Neuronal stem cell (in vitro differentiated cells): ENCODE measurements around the gene DMAC2.

ENCODE experiments used
- DNase-seq: peaks from one replicate; pipeline ENCODE4 v3.0.0-alpha.2; 2013; ENCODE audit warnings: low spot score
- H2AFZ ChIP-seq: one replicate; pipeline ENCODE4 v1.6.1; 2013; ENCODE audit warnings: mild to moderate bottlenecking, low read length, inconsistent platforms
- H2AK5ac ChIP-seq: 2 replicates; pipeline ENCODE4 v1.6.1; 2013; ENCODE audit warnings: low read depth, mild to moderate bottlenecking, inconsistent platforms, low read length, moderate library complexity, mixed read lengths
- H2BK120ac ChIP-seq: 2 replicates; pipeline ENCODE4 v1.6.1; 2013; ENCODE audit warnings: low read depth, mild to moderate bottlenecking, inconsistent platforms, low read length, moderate library complexity, mixed read lengths
- H2BK12ac ChIP-seq: one replicate; pipeline ENCODE4 v1.6.1; 2013; ENCODE audit warnings: low read length, inconsistent platforms
- H2BK15ac ChIP-seq: 2 replicates; pipeline ENCODE4 v1.6.1; 2013; ENCODE audit warnings: mild to moderate bottlenecking, low read length, inconsistent platforms, mixed read lengths
- H2BK5ac ChIP-seq: one replicate; pipeline ENCODE4 v1.6.1; 2013; ENCODE audit warnings: inconsistent platforms, mild to moderate bottlenecking, low read length, moderate library complexity
- H3K14ac ChIP-seq: one replicate; pipeline ENCODE4 v1.6.1; 2013; ENCODE audit warnings: low read length, inconsistent platforms
- H3K18ac ChIP-seq: 2 replicates; pipeline ENCODE4 v1.6.1; 2013; ENCODE audit warnings: low read length, inconsistent platforms
- H3K23ac ChIP-seq: 2 replicates; pipeline ENCODE4 v1.6.1; 2013; ENCODE audit warnings: low read depth, mild to moderate bottlenecking, mixed read lengths, low read length, inconsistent platforms; ENCODE audit not compliant: poor library complexity
- H3K27ac ChIP-seq: replicated peaks from 3 replicates; pipeline ENCODE4 v1.5.1; 2013; ENCODE audit warnings: low read length, inconsistent platforms
- H3K27me3 ChIP-seq, 3 experiments: 2 replicates each; pipeline ENCODE4 v1.6.1; 2013; ENCODE audit warnings: low read length in 3 of 3, mild to moderate bottlenecking in 2 of 3, inconsistent platforms in 1 of 3, low read depth in 1 of 3, mixed read lengths in 1 of 3, moderate library complexity in 1 of 3; ENCODE audit not compliant: control insufficient read depth in 3 of 3, insufficient read depth in 3 of 3
- H3K36me3 ChIP-seq, 2 donors: replicated peaks in 1 of 2; 2 replicates each; pipeline ENCODE4 v1.6.1; 2013; ENCODE audit warnings: low read length in 2 of 2; ENCODE audit not compliant: control insufficient read depth in 2 of 2, insufficient read depth in 2 of 2
- H3K4ac ChIP-seq: 2 replicates; pipeline ENCODE4 v1.6.1; 2013; ENCODE audit warnings: inconsistent platforms, mild to moderate bottlenecking, low read length, moderate library complexity
- H3K4me1 ChIP-seq, 2 donors: 1 replicate in 1 of 2; 2 replicates in 1 of 2; pipeline ENCODE4 v1.6.1; 2013; ENCODE audit warnings: low read length in 2 of 2, low read depth in 1 of 2; ENCODE audit not compliant: control insufficient read depth in 2 of 2, insufficient read depth in 1 of 2
- H3K4me2 ChIP-seq: one replicate; pipeline ENCODE4 v1.6.1; 2013; ENCODE audit warnings: mild to moderate bottlenecking, low read length, inconsistent platforms; ENCODE audit not compliant: insufficient read depth, poor library complexity, severe bottlenecking
- H3K4me3 ChIP-seq, 2 donors: 2 replicates each; pipeline ENCODE4 v1.5.1; 2013; ENCODE audit warnings: low read length in 2 of 2, mild to moderate bottlenecking in 2 of 2, inconsistent platforms in 1 of 2, moderate library complexity in 1 of 2
- H3K79me1 ChIP-seq: one replicate; pipeline ENCODE4 v1.6.1; 2013; ENCODE audit warnings: low read depth, mild to moderate bottlenecking, inconsistent platforms, low read length, moderate library complexity
- H3K9ac ChIP-seq: one replicate; pipeline ENCODE4 v1.6.1; 2013; ENCODE audit warnings: mild to moderate bottlenecking, low read depth, low read length, inconsistent platforms; ENCODE audit not compliant: poor library complexity
- H3K9me3 ChIP-seq, 2 donors: replicated peaks in 1 of 2; 2 replicates each; pipeline versions ENCODE3 to v1.6.1; 2013; ENCODE audit warnings: low read length in 2 of 2, mild to moderate bottlenecking in 2 of 2, inconsistent platforms in 1 of 2, low read depth in 1 of 2, mixed read lengths in 1 of 2, moderate library complexity in 1 of 2; ENCODE audit not compliant: control insufficient read depth in 2 of 2, insufficient read depth in 1 of 2
- H4K8ac ChIP-seq: one replicate; pipeline ENCODE4 v1.6.1; 2013; ENCODE audit warnings: low read depth, mild to moderate bottlenecking, inconsistent platforms, low read length, moderate library complexity
- H4K91ac ChIP-seq: one replicate; pipeline ENCODE4 v1.6.1; 2013; ENCODE audit warnings: low read length, low read depth, mild to moderate bottlenecking, inconsistent platforms; ENCODE audit not compliant: poor library complexity
- WGBS, 2 donors: extraction: QIAGEN DNeasy Blood & Tissue Kit; methylation state at CpG; one replicate each; pipeline ENCODE4 v1.1.7; 2013; ENCODE audit warnings: missing lambda C conversion rate in 2 of 2, mixed read lengths in 1 of 2; ENCODE audit not compliant: insufficient read length in 2 of 2, insufficient replicate concordance in 1 of 2; ENCODE audit errors: extremely low coverage in 2 of 2; 5-methylcytosine and 5-hydroxymethylcytosine counted together

DMAC2 gene

GRCh38 chr19:41420101-41420880 lies 19.4 kb downstream of the DMAC2 start:
- Histone ChIP-seq H2AFZ (no peak overlapping the region), H3K4me1 (no peaks in the 10 kb centered on the region), H3K18ac (no peak overlapping the region), H3K27ac (no peak overlapping the region), H3K9me3 (peaks cover 0 to 2% of the 10 kb centered on the region in 2 donors), H3K23ac (no peak overlapping the region), H2BK15ac (no peak overlapping the region), H3K14ac (peak overlapping the region; percentile 12), H4K91ac (no peak overlapping the region), H2BK120ac (no peak overlapping the region), H3K9ac (no peak overlapping the region), H2BK5ac (no peak overlapping the region), H2BK12ac (no peak overlapping the region), H3K36me3 (peaks cover 27 to 59% of the 10 kb centered on the region in 2 donors), H4K8ac (no peak overlapping the region), H3K27me3 (no peaks in the 10 kb centered on the region), H2AK5ac (no peak overlapping the region), H3K4me2 (no peak overlapping the region), H3K4ac (no peak overlapping the region), H3K4me3 (no peak overlapping the region), H3K79me1 (peaks cover 5% of the 10 kb centered on the region)
- no CpG with 5 or more reads among the region's 8 CpGs for WGBS, 2 donors
- no peak for DNase-seq

- no CpG with 5 or more reads among the region's 12 CpGs for WGBS, 2 donors
- Histone ChIP-seq H3K27ac (no peak overlapping the region), H2BK15ac (no peak overlapping the region), H3K9ac (no peak overlapping the region), H3K18ac (no peak overlapping the region), H2BK12ac (no peak overlapping the region), H4K91ac (no peak overlapping the region), H2AK5ac (no peak overlapping the region), H2BK5ac (no peak overlapping the region), H2BK120ac (no peak overlapping the region), H2AFZ (no peak overlapping the region), H3K23ac (no peak overlapping the region), H3K4ac (no peak overlapping the region), H3K4me2 (no peak overlapping the region), H3K36me3 (peaks cover 31 to 56% of the 10 kb centered on the region in 2 donors), H3K9me3 (peaks cover 0 to 2% of the 10 kb centered on the region in 2 donors), H3K4me1 (no peaks in the 10 kb centered on the region), H3K27me3 (no peaks in the 10 kb centered on the region), H3K4me3 (no peak overlapping the region), H3K79me1 (peaks cover 1% of the 10 kb centered on the region), H3K14ac (no peak overlapping the region), H4K8ac (no peak overlapping the region)
- no peak for DNase-seq
Observed at GRCh38 chr19:41416194-41416674, 23.5 kb downstream of the DMAC2 start.

- Histone ChIP-seq H3K4me3 (no peak overlapping the region), H2AK5ac (no peak overlapping the region), H3K9ac (no peak overlapping the region), H3K4me2 (no peak overlapping the region), H2AFZ (no peak overlapping the region), H3K27me3 (no peaks in the 10 kb centered on the region), H2BK15ac (no peak overlapping the region), H3K79me1 (peaks cover 1% of the 10 kb centered on the region), H4K91ac (no peak overlapping the region), H3K14ac (no peak overlapping the region), H2BK120ac (no peak overlapping the region), H3K27ac (no peak overlapping the region), H2BK12ac (no peak overlapping the region), H4K8ac (no peak overlapping the region), H3K36me3 (peaks cover 29 to 52% of the 10 kb centered on the region in 2 donors), H3K9me3 (peaks cover 0 to 2% of the 10 kb centered on the region in 2 donors), H2BK5ac (no peak overlapping the region), H3K4me1 (no peaks in the 10 kb centered on the region), H3K4ac (no peak overlapping the region), H3K18ac (no peak overlapping the region), H3K23ac (no peak overlapping the region)
- DNase-seq: no peak
- WGBS, 2 donors: no CpG with 5 or more reads among the region's 9 CpGs
Observed at GRCh38 chr19:41415154-41415571, 24.5 kb downstream of the DMAC2 start.

- no peak overlapping the region for H4K91ac ChIP-seq
- peaks cover 1% of the 10 kb centered on the region for H3K79me1 ChIP-seq
- H3K9ac ChIP-seq: no peak overlapping the region
- no peak overlapping the region for H2BK12ac ChIP-seq
- no peak overlapping the region for H3K14ac ChIP-seq
- no peak overlapping the region for H2BK15ac ChIP-seq
- no peaks in the 10 kb centered on the region for H3K27me3 ChIP-seq
- H3K9me3 ChIP-seq: peaks cover 0 to 2% of the 10 kb centered on the region in 2 donors
- no peak overlapping the region for H3K4me2 ChIP-seq
- no CpG with 5 or more reads among the region's 9 CpGs for WGBS, 2 donors
- no peak overlapping the region for H3K27ac ChIP-seq
- no peak overlapping the region for H3K23ac ChIP-seq
- peak overlapping the region; percentile 43 for H4K8ac ChIP-seq
- H2BK120ac ChIP-seq: no peak overlapping the region
- no peak for DNase-seq
- H3K4me3 ChIP-seq: no peak overlapping the region
- H2AK5ac ChIP-seq: no peak overlapping the region
- no peak overlapping the region for H2AFZ ChIP-seq
- H2BK5ac ChIP-seq: no peak overlapping the region
- no peaks in the 10 kb centered on the region for H3K4me1 ChIP-seq
- no peak overlapping the region for H3K4ac ChIP-seq
- no peak overlapping the region for H3K18ac ChIP-seq
- H3K36me3 ChIP-seq: peaks cover 26 to 46% of the 10 kb centered on the region in 2 donors
Observed at GRCh38 chr19:41414461-41414860, 25.3 kb downstream of the DMAC2 start.
